Central memory CD4-positive, alpha-beta T cell (primary cell): Measurements from ENCODE around the gene RFFL.
A peak's percentile ranks its signal among the peaks of the same experiment; 100 is the strongest.
"Not testable (repeated sequence)": the region's sequence is repeated elsewhere in the genome, so short reads cannot be mapped to it uniquely, and the experiment has no call there.

Experiments used
- DNase-seq: peaks from one replicate; pipeline ENCODE4 v3.0.0; 2022

RFFL gene

DNA sequence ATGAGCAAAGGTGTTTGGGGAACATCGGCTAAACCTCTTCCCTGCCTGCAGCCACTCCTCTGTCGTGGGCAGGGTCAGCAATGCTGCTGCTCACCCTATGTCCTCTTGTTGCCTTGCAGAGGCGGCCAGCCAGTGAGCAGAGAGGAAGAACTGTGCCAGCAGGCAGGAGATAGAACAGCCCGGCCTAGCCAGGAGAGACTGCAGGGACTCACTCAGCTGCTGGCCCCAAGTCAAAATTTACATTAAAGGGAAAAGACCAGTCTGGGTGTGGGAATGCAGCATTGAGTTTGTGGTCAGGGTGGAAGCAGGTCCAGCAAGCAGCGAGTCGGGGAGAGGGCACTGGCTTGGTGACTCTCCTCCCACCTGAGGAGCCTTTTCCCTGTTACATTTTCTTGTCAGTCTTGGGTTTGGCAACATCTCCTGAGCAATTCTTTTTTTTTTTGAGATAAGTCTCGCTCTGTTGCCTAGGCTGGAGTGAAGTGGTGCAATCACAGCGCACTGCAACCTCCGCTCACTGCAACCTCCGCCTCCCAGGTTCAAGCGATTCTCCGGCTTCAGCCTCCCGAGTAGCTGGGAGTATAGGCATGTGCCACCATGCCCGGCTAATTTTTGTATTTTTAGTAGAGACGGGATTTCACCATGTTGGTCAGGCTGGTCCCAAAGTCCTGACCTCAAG lies 60.5 kb downstream of the RFFL start:
- no peak for DNase-seq

DNA sequence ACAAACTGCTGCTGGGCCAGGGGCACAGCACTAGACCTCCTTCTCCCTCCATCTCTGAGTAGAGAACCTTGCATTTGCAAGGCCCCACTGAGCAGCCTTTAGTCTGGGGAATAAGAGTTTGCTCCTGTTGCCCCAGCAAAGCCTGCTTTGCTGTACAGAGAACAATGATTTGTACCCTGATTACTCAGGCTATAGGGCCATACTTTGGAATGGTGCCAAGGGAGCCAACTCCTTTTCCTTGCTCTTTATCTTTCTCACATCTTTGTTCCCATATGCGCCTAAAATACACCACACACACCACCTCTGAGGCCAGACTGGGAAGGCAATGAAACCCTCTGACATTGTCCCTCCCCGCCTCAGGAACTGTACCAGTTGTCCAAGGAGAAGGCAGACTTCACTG lies 62.0 kb downstream of the RFFL start:
- DNase-seq, result no peak

DNA sequence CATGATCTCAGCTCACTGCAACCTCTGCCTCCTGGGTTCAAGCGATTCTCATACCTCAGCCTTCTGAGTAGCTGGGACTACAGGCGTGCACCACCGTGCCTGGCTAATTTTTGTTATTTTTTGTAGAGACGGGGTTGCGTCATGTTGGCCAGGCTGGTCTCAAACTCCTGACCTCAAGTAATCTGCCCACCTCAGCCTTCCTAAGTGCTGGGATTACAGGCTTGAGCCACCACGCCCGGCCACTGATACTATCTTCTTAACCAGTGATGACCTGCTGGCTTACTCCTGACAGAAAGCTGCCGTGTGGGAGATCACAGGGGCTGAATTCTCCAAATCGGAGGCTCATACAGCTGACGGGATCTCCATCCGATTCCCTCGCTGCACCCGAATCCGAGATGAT lies 62.5 kb downstream of the RFFL start:
- DNase-seq, result not testable (repeated sequence)

DNA sequence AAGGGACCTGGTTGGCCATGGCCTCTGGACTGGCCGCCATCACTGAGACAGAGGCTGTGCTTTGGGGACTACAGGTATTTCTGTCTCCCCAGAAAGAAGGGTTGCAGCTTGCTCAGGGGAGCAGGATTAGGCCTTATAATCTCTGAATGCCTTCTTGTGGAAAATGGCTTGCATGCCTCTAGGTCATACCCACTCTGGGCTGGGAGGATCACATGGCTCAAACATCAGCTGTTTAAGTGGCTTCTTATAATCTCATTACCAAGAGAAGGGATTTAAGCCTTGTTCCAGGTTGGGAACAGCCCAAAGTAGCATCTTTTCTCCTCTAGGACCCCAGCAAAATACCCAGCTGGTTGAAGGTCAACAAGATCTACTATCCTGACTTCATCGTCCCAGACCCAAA lies 64.1 kb downstream of the RFFL start:
- no peak for DNase-seq

DNA sequence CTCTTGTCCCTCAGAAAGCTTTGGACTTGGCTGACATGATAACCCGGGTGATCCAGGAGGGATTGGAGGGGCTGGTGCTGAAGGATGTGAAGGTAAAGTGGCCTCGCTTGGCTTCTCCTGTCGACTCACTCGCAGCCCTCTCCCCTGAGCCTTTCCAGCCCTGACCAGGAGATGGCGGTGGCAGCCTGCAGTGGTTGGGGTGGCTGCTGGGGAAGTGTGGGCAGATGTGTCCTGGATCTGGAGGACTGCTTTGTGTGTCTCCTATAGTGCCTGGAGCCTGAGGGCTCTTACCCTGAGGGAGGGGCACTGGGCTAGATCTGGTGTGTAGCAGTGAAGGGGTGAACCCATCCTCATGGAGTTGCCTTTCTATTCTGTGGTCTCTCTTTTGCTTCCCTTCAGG lies 65.3 kb downstream of the RFFL start:
- DNase-seq, result peak; percentile 71

DNA sequence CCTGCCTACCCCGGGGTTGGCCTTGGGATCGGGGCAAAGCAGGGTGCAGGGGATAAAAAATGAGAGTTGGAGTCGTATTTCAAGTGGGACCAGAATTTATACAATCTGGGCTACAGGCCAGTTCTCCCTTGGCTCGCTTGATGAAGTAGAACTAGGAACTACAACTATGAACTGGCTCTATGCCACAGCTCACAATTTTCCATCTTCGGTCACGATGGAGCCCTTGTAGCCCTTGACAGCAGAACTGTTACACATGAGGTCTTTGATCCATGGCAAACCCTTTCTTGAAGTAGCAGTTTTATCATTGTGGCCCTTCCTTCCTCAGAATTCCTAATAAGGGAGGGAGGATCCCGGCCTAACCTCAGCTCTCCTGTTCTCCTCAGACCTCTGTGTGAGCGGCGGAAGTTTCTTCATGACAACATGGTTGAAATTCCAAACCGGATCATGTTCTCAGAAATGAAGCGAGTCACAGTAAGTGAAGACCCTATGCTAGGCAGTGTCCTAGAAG lies 66.1 kb downstream of the RFFL start:
- no peak for DNase-seq

DNA sequence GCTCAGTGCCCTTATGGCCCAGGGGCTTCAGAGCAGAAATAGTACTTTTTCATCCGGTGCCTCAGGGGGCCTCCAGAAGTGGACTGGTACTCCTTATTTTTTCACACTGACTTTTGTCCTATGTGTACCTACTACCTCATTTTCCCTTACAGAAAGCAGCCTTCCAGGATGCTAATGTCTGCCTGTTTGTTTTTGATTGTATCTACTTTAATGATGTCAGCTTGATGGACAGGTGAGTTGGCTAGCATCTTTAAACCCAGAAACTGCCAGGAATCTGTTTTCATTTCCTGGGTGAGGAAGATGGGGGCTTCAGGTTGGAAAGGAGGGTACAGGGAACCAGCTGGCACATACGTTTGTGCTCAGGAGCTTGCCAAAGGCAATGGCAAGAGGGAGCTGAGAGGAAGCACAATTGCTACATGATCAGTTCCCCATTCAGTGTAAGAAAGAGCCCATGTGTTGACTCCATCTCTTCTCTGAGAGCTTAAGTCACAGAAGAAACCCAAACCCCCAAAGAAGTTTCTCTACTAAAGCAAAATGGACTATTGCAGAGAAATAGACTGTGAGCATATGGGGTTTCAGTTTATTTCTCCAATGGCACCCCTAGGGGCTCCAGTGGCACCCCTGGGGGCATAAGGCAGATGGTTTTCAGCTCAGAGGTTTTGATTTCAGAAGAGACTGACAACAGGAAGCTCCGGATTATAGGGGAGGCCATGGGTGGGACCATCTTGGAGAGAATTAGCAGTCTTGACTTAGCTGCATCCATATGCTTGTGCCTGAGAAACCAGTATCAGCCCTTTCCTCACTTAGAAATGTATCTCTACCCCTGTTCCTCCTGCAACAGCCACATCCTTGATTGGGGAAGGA lies 66.9 kb downstream of the RFFL start:
- DNase-seq, result no peak

DNA sequence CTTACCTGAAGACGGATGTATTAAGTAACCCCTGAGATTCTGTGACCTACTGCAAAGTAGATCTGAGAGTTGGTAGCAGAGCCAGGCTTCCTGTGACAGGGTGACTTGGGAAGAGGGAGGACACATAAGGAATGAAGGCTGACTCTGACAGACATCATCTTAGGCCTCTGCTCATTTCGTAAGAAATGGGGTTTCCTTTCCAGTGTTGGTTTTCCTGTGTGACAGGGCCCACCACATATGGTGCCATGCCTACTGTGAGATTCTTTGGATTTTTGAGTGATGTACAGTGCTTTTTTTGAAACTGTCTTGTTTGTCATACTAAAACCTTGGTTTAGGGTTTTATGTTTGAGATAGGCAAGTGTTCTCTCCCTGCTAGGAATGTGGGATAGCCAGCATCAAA lies 70.5 kb downstream of the RFFL start:
- DNase-seq, result no peak

DNA sequence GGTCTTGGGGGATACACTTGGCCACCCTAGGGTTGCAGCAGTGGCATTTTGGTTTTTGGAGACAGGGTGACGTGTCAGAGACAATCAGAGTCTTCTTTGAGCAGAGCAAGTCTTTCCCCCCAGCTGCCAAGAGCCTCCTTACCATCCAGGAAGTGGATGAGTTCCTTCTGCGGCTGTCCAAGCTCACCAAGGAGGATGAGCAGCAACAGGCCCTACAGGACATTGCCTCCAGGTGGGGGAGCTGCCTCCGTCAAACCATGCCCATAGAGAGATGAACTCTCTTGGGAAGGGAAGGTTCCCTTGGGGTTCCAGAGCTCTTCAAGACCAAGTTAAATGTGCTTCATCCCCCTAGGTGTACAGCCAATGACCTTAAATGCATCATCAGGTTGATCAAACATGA lies 71.9 kb downstream of the RFFL start:
- no peak for DNase-seq

DNA sequence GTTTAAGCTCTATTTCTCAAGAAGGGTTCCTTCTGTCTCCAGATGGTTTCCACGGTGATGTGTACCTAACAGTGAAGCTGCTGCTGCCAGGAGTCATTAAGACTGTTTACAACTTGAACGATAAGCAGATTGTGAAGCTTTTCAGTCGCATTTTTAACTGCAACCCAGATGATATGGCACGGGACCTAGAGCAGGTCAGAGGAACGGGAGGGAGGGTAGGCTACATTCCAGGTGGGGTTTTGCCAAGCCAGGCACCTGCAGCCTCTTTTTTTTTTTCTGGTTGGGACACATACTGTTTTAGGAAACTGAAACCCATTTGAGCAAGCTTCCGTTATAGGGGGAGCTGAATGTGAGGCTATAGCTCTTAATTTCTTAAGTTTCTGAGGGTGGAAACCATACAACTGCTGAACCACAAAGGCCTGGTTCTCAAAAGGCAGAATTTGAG lies 72.6 kb downstream of the RFFL start:
- DNase-seq, result no peak

DNA sequence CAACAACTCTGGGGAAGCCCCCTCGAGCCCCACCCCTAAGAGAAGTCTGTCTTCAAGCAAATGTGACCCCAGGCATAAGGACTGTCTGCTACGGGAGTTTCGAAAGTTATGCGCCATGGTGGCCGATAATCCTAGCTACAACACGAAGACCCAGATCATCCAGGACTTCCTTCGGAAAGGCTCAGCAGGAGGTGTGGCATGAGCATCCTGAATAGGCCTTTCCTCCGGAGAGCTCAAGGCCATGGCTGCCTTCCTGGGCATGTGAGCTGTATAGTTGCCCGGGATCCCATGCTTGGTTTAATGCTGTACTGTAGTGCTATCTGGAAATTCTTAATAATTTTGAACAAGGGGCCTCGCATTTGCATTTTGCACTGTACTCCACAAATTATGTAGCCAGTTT lies 74.0 kb downstream of the RFFL start:
- DNase-seq, result no peak

DNA sequence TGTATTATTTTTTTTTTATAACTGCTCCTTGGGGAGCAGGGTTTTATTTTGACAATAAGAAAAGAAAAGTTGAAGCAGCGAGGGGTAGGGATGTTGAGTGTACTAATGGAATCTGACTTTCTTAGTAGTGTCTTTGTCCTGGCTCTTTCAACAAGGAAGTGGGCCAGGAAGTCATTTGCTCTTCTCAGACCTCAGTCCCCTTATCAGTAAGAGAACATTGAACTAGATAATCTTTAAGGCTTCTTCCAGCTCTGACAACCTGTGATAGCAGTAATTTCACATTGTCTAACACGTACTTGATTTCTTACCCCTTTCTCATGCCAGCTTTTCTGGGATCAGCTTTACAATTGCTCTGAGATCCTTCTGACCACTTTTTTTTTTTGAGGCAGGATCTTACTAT lies 74.9 kb downstream of the RFFL start:
- no peak for DNase-seq

DNA sequence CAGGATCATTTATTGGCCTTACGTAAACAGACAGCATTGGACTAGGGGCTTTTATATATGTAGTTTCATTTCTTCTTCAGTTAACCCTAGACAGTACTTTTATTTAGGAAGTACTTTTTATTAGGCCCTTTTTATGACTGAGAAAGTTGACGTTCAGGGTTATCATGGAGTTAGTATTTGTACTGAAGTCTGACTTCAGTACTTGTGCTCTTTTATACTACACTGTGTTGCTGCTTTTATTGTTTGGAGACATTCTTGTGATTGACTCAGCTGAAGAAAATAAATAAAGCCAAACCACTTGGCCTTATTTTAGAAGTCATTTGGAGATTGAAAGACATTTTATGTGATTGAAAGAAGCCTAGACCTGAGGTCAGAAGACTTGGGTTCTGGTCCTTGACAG lies 76.3 kb downstream of the RFFL start:
- no peak for DNase-seq

DNA sequence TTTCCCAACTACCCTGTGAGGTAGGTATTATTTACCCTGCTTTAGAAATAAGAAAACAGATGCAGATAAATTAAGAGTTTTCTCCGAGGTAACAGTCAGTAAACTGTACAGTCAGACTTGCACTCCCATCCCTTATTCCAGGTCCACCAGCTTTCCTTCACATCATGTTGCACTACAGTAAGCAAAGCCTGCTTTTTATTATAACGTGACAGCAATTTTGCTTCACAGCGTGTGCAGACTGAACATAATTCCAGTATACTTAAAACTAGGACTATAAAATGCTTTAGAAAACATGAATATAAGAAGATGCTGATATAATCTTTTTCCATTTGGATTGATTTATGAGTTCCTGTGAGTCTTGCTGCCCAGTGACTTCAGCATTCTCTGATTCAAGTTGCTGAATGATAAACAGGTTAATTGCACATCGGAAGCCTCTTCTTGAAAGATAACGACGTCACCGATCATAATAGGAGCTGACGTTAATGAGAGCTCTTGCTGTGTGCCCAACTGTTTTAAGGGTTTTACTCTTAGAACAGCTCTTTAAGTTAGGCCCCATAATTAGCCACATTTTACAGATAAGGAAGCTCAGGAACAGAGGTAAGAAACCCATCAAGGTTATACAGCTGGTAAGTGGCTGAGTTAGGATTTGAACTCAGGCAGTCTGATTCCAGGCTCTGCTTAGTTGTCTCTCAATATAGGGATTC lies 81.8 kb downstream of the RFFL start:
- no peak for DNase-seq

DNA sequence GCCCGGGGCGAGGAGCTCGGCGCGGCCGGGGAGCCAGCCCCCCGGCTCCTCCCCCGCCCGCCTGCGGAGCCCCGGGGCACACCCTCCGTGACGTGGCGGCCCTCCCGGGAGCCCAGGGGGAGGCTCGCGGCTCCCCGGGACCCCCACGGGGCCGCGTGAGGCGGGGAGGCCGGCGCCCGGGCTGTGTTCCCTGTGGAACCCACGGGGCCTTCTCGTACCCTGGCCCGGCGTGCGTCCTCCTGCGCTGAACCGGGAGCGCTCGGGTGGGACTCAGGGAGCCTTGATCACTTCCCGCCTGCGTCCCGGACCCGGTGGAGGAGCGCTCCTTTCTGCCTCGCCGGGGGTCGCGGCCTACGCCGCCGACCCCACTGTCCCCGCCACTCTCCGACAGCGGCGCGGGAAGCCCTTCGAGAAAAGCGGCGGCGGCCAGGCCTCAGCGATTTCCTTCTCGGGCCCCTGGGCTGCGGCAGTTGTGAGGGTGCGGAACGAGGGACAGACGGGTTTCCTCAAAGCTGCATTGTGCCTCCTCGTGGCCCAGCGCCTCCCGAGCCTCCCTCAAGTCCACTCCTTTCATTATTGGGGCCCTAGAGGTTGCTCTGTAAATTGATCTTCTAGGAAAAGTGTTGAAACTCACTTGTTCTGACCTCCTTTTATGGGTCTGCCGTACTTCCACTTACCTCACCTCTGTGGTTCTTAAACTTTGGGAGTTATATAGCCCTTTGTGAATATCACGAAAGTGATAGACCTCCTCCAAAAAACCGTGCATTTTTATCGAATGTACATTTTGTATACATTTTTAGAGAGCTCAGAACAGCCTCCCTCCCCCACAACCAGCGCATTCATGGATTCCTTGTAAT lies 82.6 kb downstream of the RFFL start:
- DNase-seq, result peak; percentile 71

DNA sequence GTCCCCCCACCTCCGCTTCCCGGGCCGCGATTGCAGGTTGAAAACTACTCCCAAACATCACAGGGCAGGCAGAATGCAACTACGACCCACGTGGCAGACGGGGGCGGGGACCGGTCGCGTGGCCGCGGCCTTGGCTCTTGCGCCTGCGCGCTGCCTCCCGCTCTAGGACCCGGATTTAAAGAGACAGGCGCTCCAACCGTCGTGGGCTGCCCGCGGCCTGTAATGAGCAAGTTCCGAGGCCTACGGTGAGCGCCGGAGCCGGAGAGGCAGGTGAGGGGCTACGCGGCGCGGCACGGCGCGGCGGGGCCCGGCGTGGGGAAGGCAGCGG lies 83.2 kb downstream of the RFFL start, which contains the start of gene LIG3:
LIG3 (plus strand) TSS at position 160 of the 328 bp plus-strand sequence. CDS start 2,494 bp downstream, outside the sequence.
- peak; percentile 92 for DNase-seq

DNA sequence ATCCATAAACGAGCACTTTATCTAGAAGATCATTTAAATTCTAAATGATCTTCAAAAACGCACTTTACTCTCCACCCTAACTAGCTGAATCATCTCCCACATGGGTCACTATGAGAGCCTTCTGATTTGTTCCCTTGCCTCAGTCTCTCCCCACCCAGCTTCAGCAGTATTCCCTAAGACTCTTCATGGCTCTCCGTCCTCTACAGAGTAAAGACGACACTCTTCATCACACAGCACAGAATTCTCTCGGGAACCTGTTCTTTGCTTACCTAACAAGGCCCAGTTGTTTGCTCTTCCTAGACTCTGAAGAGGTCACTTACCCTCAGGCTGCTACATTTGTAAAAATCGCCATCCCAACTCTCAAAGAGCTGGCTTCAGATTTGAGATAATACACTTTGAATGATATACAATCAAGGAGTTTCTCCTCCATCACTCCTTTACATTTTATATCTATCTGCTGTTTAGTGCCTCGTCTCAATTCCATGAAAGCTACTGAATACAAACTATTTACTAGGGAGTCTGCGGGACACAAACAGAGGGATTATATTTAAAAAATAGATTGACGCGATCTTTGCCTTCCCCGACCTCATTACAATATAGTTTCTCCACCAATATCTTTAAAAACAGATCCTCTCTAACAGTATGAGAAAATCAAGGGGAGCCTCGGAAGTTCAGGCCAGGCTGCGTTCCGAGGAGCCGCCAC lies 83.7 kb downstream of the RFFL start:
- DNase-seq, result no peak

DNA sequence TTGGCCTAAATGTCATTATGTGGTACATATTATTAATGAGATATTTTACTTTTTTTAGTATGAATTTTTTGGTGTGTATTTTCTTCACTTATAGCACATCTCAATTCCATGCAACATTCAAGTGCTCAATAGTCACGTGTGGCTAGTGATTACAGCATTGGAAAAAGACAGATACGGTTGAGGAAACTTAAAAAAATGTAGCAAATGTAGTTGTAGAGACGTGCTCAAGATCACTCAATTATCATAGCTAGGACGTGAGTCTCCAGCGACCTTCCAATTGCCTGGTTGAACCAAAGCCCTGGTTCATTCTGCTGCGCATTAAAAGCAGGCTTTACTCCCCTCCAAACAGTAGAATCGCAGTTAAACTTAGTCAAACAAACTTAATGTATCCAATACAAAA lies 84.4 kb downstream of the RFFL start:
- DNase-seq, result no peak

DNA sequence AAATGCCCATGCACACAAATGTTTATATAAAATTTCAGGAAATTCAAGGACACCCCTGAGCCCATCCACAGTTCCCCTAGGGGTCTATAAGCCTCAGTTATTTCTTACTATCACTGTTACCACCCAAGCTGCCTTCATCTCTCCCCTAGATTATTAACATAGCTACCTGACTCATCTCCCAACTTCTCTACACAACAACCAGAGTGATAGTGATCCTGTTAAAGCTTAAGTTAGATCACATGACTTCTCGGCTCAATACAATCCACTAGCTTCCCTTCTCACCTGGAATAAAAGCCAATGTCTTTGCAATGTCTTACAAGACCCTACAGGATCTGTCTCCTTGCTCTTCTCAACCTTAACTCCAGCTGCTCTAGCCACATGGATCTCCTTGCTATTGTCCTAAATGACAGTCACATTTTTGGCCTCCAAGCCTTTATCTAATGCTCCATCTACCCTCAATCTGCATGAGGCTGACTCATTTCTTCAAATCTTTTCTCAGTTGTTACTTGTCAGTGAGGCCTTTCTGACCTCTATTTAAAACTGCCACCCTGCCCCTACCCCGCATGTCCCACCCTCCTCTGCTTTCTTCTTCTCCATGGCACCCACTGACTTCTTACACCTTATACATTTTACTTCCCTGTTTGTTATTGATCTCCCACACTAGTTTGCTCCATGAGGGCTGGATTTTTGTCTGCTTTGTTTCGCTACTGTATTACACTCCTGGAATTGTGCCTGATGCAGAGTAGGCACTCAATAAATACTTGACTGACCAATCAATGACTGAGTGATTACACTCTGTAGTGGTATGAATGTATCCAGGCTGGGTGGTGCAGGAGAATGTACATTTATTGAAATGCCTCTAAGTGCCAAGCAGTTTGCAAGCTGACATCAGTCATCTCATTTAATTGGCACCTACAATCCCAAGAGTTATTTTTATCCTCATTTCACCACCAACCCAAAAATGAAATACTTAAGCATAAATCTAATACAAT lies 88.4 kb downstream of the RFFL start:
- DNase-seq, result no peak

DNA sequence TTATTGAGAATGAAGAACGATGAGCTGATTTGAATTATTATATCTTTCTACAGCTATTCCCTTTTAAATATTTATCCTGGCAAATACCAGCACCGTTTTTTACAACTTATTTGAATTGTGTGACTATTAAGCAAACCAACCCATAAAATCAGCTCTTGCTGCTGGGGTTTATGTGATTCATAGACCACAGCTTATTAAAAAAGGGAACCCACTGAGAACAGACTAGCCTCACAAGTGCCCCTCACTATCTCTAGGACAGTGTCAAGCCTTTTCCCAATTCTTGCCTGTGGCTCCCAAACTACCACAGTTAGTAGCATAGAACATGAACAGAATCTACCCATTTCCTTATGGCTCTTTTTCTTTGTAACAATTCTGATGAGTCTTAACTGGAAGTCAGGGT lies 89.3 kb downstream of the RFFL start:
- DNase-seq, result no peak
